Measurements from ENCODE around the gene CELA1.

DNA sequence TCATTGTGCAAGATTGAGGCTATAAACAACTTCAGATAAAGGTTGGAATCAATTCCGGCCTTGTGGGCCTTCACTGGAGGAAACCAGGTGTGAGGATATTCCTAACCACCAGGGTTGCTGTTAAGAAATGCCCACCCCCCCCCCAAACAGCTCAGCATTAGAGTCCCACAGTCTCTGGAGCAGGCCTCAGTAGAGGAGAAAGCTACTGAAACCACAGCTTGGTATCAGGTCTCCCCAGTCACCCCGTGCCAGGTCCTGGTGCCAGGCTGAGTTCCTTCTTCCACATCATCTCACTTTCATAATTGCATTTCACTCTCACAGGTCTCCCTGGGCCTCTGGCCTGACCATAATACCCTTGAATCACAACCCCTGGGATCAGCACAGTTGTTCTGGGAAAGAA lies 32.3 kb upstream of the CELA1 start:
- TF ChIP-seq, protein P1, sequence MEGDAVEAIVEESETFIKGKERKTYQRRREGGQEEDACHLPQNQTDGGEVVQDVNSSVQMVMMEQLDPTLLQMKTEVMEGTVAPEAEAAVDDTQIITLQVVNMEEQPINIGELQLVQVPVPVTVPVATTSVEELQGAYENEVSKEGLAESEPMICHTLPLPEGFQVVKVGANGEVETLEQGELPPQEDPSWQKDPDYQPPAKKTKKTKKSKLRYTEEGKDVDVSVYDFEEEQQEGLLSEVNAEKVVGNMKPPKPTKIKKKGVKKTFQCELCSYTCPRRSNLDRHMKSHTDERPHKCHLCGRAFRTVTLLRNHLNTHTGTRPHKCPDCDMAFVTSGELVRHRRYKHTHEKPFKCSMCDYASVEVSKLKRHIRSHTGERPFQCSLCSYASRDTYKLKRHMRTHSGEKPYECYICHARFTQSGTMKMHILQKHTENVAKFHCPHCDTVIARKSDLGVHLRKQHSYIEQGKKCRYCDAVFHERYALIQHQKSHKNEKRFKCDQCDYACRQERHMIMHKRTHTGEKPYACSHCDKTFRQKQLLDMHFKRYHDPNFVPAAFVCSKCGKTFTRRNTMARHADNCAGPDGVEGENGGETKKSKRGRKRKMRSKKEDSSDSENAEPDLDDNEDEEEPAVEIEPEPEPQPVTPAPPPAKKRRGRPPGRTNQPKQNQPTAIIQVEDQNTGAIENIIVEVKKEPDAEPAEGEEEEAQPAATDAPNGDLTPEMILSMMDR (IDR thresholded peaks at IDR 0.05) = no peak
- no peak for TF ChIP-seq POLR2A (IDR thresholded peaks at IDR 0.05; ENCODE audit: low read depth)
